ENCODE results near the gene MYO5B.

GRCh38 chr18:49856496-49856895 is 338.5 kb downstream of the MYO5B start:
- no peak for TF ChIP-seq CTCF (IDR thresholded peaks at IDR 0.05)
- TF ChIP-seq EZH2 (IDR thresholded peaks at IDR 0.05; ENCODE audit: borderline replicate concordance, insufficient read depth, low read depth, low read length, poor library complexity, severe bottlenecking): no peak

Measured in B cell (primary cell).